NOMO-1 treated with DMSO at 0.1 percent for 48 hours (cell line): ENCODE results near the gene TMC6.
"Not testable (repeated sequence)": the region's sequence is repeated elsewhere in the genome, so short reads cannot be mapped to it uniquely, and the experiment has no call there.

Experiments
- DNase-seq: peaks from one replicate; lab custom pipeline; 2025; ENCODE audit not compliant: unreplicated experiment; lab: John Stamatoyannopoulos, UW

Gene TMC6

GRCh38 chr17:78128551-78129350, at the start of gene TMC6:
Gene TMC6, minus strand, starts transcription at chr17:78128755. Its CDS starts 1,923 bp downstream, at chr17:78126832.
- DNase-seq = peak; percentile 54

GRCh38 chr17:78176548-78177025, 48.0 kb upstream of the TMC6 start:
- peak; percentile 18 for DNase-seq

GRCh38 chr17:78175643-78175981, 47.1 kb upstream of the TMC6 start:
- no peak for DNase-seq

GRCh38 chr17:78174870-78175642, 46.5 kb upstream of the TMC6 start:
- no peak for DNase-seq

GRCh38 chr17:78174346-78174869, 45.9 kb upstream of the TMC6 start:
- DNase-seq = peak; percentile 78

GRCh38 chr17:78173097-78173715, 44.7 kb upstream of the TMC6 start:
- DNase-seq = no peak

- no peak for DNase-seq
These were observed 43.9 kb upstream of the TMC6 start for GRCh38 chr17:78172249-78173051.

- DNase-seq = not testable (repeated sequence)
These were observed 43.2 kb upstream of the TMC6 start for GRCh38 chr17:78171591-78172248.

GRCh38 chr17:78170692-78171590, 42.4 kb upstream of the TMC6 start:
- no peak for DNase-seq

GRCh38 chr17:78168903-78169793, 40.6 kb upstream of the TMC6 start:
- no peak for DNase-seq

- peak; percentile 77 for DNase-seq
These were observed 39.8 kb upstream of the TMC6 start, which contains the start of gene SYNGR2 for GRCh38 chr17:78168242-78168902. Gene SYNGR2, plus strand, starts transcription at chr17:78168581. Its CDS starts 36 bp downstream, at chr17:78168617.

GRCh38 chr17:78166416-78166815, 37.9 kb upstream of the TMC6 start:
- DNase-seq = no peak

- DNase-seq = no peak
These were observed 36.4 kb upstream of the TMC6 start for GRCh38 chr17:78164748-78165607.

- no peak for DNase-seq
These were observed 35.6 kb upstream of the TMC6 start for GRCh38 chr17:78163881-78164747.

GRCh38 chr17:78159575-78160158, 31.1 kb upstream of the TMC6 start:
- DNase-seq = peak; percentile 43
